ENCODE measurements around the gene RFNG. TPM values are rescaled to one million over a fixed set of nuclear protein-coding genes. Genes with fewer than 3 reads are reported as not detected.

Gene RFNG
- total RNA-seq, 1 experiment from 2014 or later = 18.6 TPM

- DNase-seq (ENCODE audit: low read depth) = no peak
These were observed 26.8 kb upstream of the RFNG start for GRCh38 chr17:82078433-82078832.

- no peak for DNase-seq (ENCODE audit: low read depth)
These were observed 26.2 kb upstream of the RFNG start for GRCh38 chr17:82077617-82078358.

- no peak for DNase-seq (ENCODE audit: low read depth)
These were observed 25.4 kb upstream of the RFNG start for GRCh38 chr17:82076785-82077591.

- no peak for DNase-seq (ENCODE audit: low read depth)
These were observed 24.6 kb upstream of the RFNG start for GRCh38 chr17:82076018-82076784.

GRCh38 chr17:82073446-82073845 is 21.8 kb upstream of the RFNG start:
- DNase-seq (ENCODE audit: low read depth) = no peak

GRCh38 chr17:82072827-82073226 is 21.2 kb upstream of the RFNG start:
- no peak for DNase-seq (ENCODE audit: low read depth)

- DNase-seq (ENCODE audit: low read depth) = no peak
These were observed 19.0 kb upstream of the RFNG start for GRCh38 chr17:82070611-82071010.

GRCh38 chr17:82065638-82066303 is 14.2 kb upstream of the RFNG start, which contains the start of gene DUS1L:
DUS1L (minus strand) TSS chr17:82065804; CDS start chr17:82065059, 745 bp downstream.
- DNase-seq (ENCODE audit: low read depth) = peak; percentile 28

GRCh38 chr17:82065193-82065637 is 13.6 kb upstream of the RFNG start:
- no peak for DNase-seq (ENCODE audit: low read depth)

- DNase-seq (ENCODE audit: low read depth) = no peak
These were observed 13.0 kb upstream of the RFNG start for GRCh38 chr17:82064433-82065192.

- no peak for DNase-seq (ENCODE audit: low read depth)
These were observed 12.1 kb upstream of the RFNG start for GRCh38 chr17:82063424-82064415.

- DNase-seq (ENCODE audit: low read depth) = no peak
These were observed 11.4 kb upstream of the RFNG start for GRCh38 chr17:82062984-82063368.

- no peak for DNase-seq (ENCODE audit: low read depth)
These were observed 10.7 kb upstream of the RFNG start for GRCh38 chr17:82062076-82062983.

GRCh38 chr17:82061047-82061925 is 9.7 kb upstream of the RFNG start:
- DNase-seq (ENCODE audit: low read depth) = no peak

- DNase-seq (ENCODE audit: low read depth) = no peak
These were observed 9.0 kb upstream of the RFNG start for GRCh38 chr17:82060614-82061013.

GRCh38 chr17:82060001-82060380 is 8.4 kb upstream of the RFNG start:
- DNase-seq (ENCODE audit: low read depth) = no peak

GRCh38 chr17:82059272-82060000 is 7.8 kb upstream of the RFNG start:
- DNase-seq (ENCODE audit: low read depth) = no peak
